Measurements from ENCODE around the gene ACOX2. TPM values are rescaled to one million over a fixed set of nuclear protein-coding genes. Genes with fewer than 3 reads are reported as not detected.

The ACOX2 gene
- total RNA-seq, 1 donor from 2014 or later = 20.2 TPM

- Histone ChIP-seq H3K4me3 (no peak overlapping the region), H3K4me1 (peaks cover 52% of the 10 kb centered on the region), H3K27ac (no peak overlapping the region), H3K27me3 (ENCODE audit: low read depth) (no peaks in the 10 kb centered on the region), H3K36me3 (peaks cover 5% of the 10 kb centered on the region), H3K9me3 (no peaks in the 10 kb centered on the region)
- TF ChIP-seq CTCF (IDR thresholded peaks at IDR 0.05) = no peak
- DNase-seq (no peak), ATAC-seq (no peak)
- intact Hi-C loops (cut with DNase I) = no loop called here
These were observed 41.9 kb downstream of the ACOX2 start for GRCh38 chr3:58495101-58495500.

- no peak for DNase-seq
- Histone ChIP-seq H3K4me1 (peaks cover 52% of the 10 kb centered on the region), H3K27me3 (ENCODE audit: low read depth) (no peaks in the 10 kb centered on the region), H3K27ac (no peak overlapping the region), H3K36me3 (no peaks in the 10 kb centered on the region), H3K4me3 (no peak overlapping the region), H3K9me3 (no peaks in the 10 kb centered on the region)
- intact Hi-C loops (cut with DNase I) = no loop called here
- no peak for TF ChIP-seq CTCF (IDR thresholded peaks at IDR 0.05)
- ATAC-seq = no peak
These were observed 42.9 kb downstream of the ACOX2 start for GRCh38 chr3:58494107-58494506.

- H3K4me3 ChIP-seq = peak overlapping the region; percentile 79
- DNase-seq (no peak), ATAC-seq (no peak)
- H3K9me3 ChIP-seq = no peaks in the 10 kb centered on the region
- intact Hi-C loops (cut with DNase I) = no loop called here
- H3K27me3 ChIP-seq (ENCODE audit: low read depth) = no peaks in the 10 kb centered on the region
- peak overlapping the region; percentile 75 for H3K27ac ChIP-seq
- H3K36me3 ChIP-seq = no peaks in the 10 kb centered on the region
- peaks cover 51% of the 10 kb centered on the region for H3K4me1 ChIP-seq
- no peak for TF ChIP-seq CTCF (IDR thresholded peaks at IDR 0.05)
These were observed 44.5 kb downstream of the ACOX2 start for GRCh38 chr3:58492494-58492905.

GRCh38 chr3:58491506-58492402 lies 45.2 kb downstream of the ACOX2 start, which contains the start of gene KCTD6:
KCTD6 (plus strand) TSS chr3:58492096; CDS start chr3:58498756, 6,660 bp downstream.
- DNase-seq = peak; percentile 95
- peak within 1 kb of the TSS; percentile 79 for H3K4me3 ChIP-seq
- no peaks in the 10 kb centered on the region for H3K27me3 ChIP-seq (ENCODE audit: low read depth)
- intact Hi-C loops (cut with DNase I) = no loop called here
- H3K36me3 ChIP-seq = no peaks in the 10 kb centered on the region
- peak within 1 kb of the TSS; percentile 80 for H3K27ac ChIP-seq
- H3K4me1 ChIP-seq = peaks cover 43% of the 10 kb centered on the region
- H3K9me3 ChIP-seq = no peaks in the 10 kb centered on the region
- ATAC-seq = peak; percentile 98
- peak; percentile 63 for TF ChIP-seq CTCF (IDR thresholded peaks at IDR 0.05)

GRCh38 chr3:58490860-58491501 lies 46.0 kb downstream of the ACOX2 start:
- TF ChIP-seq CTCF (IDR thresholded peaks at IDR 0.05) = no peak
- DNase-seq (no peak), ATAC-seq (peak in 1 of 2 donors; percentile 1)
- peaks cover 36% of the 10 kb centered on the region for H3K4me1 ChIP-seq
- H3K9me3 ChIP-seq = no peaks in the 10 kb centered on the region
- peak overlapping the region; percentile 51 for H3K4me3 ChIP-seq
- intact Hi-C loops (cut with DNase I) = no loop called here
- no peaks in the 10 kb centered on the region for H3K27me3 ChIP-seq (ENCODE audit: low read depth)
- H3K36me3 ChIP-seq = no peaks in the 10 kb centered on the region
- peak overlapping the region; percentile 80 for H3K27ac ChIP-seq

Data from lower lobe of right lung (tissue), 2 donors.